Caki2 (cell line): ENCODE data around the gene LEF1. TPM values are rescaled to one million over a fixed set of nuclear protein-coding genes. Genes with fewer than 3 reads are reported as not detected.
"Not testable (repeated sequence)": the region's sequence is repeated elsewhere in the genome, so short reads cannot be mapped to it uniquely, and the experiment has no call there.

ENCODE experiments used
- DNase-seq: peaks from one replicate; pipeline ENCODE4 v3.0.0-alpha.2; 2015; ENCODE audit warnings: low read depth
- in situ Hi-C: cut with HindIII; loops from 2 replicates; pipeline ENCODE4 v1.10.0; 2016; ENCODE audit warnings: low sequenced_read_pairs, low pct_unique_long_range_greater_than_20kb, mixed read lengths
- total RNA-seq: library from RNA; depleted of rRNA; stranded (reverse); fragments of >200 nt; shearing (Covaris generic); gene quantifications from 2 replicates; pipeline ENCODE4 v1.2.3, GENCODE V29; 2014; ENCODE audit warnings: low replicate concordance

LEF1 gene
- total RNA-seq, 1 experiment from 2014 or later, result not detected

DNA sequence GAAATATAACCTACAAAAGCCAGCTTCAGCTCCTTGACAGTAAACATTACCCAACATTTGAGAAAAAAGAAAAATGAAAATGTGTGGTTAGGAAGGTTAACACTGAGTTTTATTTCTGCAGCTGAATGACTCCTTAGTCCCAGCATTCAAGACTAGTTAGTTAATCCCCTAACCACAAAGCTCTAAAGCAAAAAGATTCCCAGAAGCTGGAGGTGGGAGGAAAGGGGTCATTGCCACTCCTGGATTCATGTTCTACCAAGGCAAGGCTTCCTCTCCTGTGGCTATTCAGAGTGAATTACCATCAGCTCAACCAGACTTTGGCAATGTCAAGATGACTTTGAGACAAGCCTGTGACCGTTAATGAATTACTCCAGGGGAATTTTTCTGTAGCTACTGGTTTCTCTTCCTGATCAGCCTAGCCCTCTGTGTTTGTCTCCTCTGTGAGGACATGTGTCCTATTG is 115.5 kb downstream of the LEF1 start:
- no peak for DNase-seq
- in situ Hi-C loops, result no loop called here

DNA sequence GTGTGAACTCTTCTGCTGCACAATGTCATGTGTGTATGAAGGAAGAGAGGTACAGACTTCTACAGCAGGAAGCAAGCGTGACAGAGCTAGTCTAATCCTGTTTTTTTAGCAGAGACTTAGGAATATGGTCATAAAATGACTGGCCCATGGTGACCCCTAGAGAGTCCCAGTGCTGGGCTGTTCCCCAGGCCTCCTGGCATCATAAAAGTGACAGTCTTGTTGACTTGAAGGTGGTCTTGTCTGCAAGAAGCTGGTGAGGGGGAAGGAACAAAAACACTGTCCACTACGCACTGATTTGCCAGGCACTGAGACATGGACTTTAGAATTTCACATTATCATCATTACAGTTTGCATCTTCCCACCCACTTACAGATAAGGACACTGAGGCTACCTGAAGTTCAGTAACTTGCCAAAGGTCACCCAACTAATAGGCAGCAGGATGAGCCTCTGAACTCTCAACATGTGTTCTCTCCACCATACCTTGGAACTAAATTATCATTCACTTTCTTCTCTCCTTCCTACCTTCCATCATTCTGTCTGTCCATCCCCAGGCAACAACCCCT is 116.1 kb downstream of the LEF1 start:
- in situ Hi-C loops, result no loop called here
- no peak for DNase-seq

DNA sequence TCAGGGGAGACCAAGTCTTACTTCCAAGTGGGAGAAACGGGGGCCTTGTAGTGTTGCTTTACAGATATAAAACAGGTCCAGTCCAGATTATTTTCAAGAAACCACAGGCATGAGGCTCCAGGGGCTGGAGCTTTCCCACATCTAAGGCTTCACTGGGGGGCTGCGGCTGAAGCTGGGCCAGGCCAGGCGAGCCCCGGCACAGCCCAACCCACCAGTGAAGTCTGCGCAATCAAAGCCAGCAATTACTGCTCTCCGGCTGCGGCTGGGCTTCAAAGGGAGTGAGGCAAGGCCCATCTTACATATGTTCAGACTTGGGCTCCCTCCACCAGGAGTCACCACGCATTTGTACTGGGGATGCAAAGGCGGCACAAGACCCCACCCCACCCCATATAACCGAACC is 117.4 kb downstream of the LEF1 start:
- in situ Hi-C loops, result no loop called here
- DNase-seq, result no peak

DNA sequence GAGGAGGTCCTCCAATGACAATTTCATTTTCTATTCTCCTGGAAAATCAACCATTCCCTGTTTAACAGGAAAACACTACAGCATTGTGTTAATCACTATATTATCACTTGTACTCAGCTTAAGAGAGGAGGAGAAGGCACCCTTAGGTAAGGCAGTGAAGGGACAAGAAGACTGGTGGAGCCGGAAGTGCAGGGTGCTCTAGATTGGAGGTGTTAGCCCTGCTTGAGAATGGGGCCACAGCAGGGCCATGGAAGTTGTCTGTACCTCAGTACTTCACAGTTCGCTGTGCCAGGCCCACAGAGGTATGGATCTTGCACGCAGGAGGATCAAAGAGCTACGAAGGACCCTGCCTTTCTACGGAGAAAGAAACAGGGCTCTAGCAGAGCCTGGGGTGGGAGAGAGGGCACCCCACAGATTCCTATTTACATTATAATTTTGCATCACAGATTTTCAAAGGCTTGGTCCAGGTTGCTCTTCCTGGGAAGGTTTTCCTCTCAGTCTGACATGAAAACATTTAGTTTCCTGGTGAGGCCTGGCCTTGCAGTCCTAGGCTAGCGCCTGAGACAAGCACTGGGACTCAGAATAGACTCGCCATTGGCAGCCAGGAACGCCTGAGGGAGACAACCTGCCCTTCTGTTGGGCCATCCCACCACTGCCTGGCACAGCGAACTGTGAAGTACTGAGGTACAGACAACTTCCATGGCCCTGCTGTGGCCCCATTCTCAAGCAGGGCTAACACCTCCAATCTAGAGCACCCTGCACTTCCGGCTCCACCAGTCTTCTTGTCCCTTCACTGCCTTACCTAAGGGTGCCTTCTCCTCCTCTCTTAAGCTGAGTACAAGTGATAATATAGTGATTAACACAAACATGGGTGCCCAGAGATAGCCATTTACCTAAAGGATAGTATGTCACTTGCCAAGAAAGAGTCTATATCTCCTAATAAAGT is 118.3 kb downstream of the LEF1 start:
- DNase-seq, in situ Hi-C loops: not testable (repeated sequence)

DNA sequence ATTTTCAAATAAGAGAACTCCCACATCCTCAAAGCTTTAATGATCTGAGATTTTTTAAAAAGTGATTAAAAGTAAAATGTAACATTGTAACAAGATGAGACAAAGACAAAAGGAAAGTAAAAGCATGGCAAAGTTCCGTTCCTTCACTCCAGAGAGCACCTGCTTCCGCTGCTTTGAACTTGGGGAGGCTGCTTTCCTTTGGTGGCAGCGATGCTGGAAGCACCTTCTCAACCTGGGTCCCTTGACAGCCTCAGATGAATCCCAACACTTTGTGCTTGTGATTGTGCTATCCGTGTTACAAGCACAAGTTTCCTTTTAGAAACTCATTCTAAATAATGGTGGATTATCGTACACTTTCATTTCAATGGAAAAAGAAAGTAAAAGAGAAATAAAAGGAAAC is 119.3 kb downstream of the LEF1 start:
- in situ Hi-C loops, result no loop called here

DNA sequence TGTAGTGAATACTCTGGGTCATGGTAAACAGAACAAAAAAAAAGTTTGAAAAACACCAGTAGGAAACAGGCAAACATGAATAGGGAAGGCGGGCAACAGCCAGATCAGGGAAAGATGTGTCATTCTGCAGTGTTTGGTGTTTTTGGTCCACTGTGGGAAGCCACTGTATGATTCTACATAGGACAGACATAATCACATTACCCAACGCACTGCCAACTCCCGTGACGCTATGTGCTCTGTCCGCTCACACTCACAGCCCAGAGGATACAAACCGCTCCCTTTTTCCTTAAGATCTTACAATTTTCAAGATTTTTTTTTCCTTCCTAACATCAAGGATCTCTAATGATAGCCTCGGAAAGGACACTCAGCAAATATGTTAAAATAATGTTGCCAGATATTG is 119.7 kb downstream of the LEF1 start:
- DNase-seq, result no peak
- in situ Hi-C loops, result no loop called here

More for the DNA sequence above, 119.3 kb downstream of the LEF1 start:
- no peak for DNase-seq

DNA sequence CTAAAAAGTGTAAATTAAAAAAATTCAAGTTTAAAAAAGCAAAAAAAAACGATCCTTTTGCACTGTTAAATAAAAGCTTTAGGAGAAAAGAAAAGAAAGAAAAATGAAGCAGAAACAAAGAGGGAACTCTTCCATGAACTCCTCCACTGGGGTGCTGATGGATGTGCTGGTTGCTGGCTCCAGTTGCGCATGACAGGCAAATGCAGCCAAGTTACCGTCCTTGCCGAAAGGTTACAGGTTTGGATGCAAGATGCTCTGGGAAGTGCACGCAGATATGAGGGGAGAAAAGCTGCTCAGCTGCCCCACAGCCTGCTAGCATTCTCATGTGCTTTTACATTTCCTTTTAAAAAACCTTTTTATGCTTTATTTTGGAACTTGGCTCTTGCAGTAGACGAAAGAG is 120.6 kb downstream of the LEF1 start:
- no peak for DNase-seq
- in situ Hi-C loops, result no loop called here

DNA sequence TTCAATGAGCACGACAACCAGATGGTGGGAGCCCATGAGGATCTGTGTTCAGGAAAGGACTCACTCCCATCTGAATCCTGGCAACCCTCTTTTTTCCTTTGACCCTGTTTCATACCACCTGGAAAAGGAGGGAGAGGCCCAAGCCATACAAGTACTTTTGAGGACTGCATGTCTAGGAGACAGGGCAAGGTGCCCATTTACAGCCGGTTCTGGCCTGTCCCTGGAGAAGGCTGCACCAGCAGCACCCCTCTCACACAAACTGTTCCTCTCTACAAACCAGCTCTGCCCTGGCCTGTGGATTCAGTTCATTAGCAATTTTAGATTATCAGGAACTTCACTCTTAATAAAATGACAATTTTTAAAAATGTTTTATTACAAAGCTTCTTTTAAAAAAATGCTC is 121.5 kb downstream of the LEF1 start:
- DNase-seq, result no peak
- in situ Hi-C loops, result no loop called here

DNA sequence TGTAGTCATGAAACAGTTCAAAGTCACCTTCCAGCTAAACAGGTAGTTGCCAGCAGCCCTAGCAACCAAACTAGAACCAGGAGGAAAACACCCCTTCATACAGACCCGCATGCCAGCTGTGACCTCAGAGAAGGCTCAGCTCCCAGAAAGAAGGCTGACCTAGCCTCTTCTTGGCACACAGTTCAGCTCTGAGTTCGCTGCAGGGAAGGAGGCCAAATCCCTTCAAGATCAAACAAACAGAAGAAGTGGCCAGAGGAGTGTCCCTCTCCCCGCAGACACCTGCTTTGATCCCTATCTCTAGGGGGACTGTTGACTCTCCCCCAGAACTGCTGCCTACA is 123.1 kb downstream of the LEF1 start:
- in situ Hi-C loops, result no loop called here
- DNase-seq, result no peak

DNA sequence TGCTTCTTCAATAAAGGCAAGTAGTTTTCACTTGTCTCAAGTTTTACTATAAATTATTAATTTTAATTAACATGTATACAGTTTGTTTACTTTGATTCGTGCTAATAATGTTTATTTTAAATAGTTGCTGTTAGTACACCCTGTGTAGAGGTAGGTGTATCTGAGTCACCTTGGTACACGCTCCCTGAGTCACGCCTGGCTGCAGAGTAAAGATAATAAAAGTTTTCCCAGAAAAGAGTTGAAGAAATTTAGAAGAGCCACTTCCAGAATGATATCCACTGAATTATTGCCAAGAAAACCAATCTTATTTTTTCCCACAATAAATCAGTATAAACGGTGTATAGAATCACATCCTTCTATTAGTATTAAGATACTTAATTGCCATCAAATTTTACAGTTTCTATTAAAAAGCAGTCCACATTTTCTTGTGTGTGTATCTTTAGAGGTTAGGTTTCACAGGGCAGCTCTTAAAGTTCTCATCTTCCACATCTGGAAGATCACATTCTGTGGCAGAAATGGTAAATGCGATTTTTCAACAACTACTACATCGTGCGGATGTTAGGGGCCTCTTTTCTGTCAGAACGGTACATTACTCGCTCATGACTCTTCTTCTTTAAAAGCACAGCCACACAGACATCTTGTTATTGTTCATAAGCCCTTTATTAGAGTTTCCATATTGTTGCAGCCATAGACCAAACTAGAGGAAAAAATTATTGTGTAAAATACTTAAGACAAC is 123.6 kb downstream of the LEF1 start:
- no peak for DNase-seq
- in situ Hi-C loops, result no loop called here

DNA sequence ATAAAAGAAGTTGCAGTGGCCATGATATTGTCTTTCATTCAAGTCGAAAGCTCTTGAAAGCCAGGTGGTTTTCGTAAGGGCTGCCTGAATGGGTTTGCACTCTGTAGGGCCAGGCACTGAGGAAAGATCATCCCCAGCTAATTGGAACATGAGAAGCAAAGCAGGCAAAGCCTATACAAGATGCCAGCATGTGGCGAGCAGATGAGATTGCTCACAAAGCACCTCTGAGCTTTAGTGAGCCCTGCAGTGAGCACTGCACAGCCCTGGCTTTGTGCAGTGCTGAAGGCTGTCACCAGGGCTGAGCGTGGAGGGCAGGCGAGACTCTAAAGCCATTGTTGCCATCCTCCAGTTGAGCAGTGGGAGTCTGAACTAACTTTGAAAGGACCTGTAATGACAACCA is 125.2 kb downstream of the LEF1 start:
- no peak for DNase-seq
- in situ Hi-C loops, result no loop called here

DNA sequence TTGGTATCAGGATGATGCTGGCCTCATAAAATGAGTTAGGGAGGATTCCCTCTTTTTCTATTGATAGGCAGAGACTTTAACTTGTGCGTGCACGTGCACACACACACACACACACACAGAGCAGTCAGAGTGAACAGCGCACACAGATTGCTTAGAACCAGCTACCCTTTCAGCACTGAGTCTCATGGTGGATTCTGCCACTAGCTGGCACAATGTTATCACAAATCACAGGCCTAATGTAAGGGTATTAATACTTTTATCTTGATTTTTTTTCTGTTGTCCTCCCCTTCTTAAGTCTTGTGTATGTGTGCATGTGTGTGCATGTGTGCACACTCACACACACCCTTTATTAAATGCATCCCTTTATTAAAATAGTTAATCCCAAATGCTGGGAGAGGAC is 125.8 kb downstream of the LEF1 start:
- DNase-seq, result no peak
- in situ Hi-C loops, result no loop called here

DNA sequence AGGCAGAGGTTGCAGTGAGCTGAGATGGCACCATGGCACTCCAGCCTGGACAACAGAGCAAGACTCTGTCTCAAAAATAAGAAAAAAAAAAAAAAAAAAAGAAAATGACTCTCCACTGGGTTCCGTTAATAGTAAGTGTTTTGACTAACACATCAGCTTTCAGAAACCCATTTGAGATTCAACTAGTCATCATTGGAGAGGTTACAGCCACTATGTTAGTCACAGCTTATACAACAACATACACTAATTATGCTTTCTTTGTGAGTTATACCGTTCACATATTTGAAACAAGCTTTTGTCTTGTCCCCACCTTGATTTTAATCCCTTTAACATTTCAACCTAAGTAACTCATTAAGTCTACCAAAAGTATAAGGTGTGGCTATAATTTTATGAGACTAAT is 130.8 kb downstream of the LEF1 start:
- in situ Hi-C loops, result no loop called here
- DNase-seq, result no peak

DNA sequence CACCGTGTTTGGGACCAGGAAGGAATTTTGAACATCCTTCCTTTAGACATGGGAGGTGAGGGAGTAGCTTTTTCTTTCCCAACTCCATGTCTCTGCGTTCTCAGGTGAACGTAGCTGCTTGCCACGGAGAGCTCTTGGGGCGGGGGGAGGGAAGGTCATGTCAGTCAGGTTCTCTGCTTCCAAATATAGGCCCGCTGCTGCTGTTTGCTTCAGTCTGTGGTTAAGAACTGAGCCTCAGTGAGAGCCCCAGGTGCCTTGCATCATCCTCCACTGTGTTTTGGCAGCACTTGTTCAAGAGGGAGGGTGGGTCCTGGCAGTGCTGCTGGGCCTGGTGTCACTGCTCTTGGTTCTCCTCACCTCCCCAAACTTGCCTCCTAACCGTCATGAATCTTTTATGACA is 132.5 kb downstream of the LEF1 start:
- in situ Hi-C loops, result no loop called here
- DNase-seq, result no peak

DNA sequence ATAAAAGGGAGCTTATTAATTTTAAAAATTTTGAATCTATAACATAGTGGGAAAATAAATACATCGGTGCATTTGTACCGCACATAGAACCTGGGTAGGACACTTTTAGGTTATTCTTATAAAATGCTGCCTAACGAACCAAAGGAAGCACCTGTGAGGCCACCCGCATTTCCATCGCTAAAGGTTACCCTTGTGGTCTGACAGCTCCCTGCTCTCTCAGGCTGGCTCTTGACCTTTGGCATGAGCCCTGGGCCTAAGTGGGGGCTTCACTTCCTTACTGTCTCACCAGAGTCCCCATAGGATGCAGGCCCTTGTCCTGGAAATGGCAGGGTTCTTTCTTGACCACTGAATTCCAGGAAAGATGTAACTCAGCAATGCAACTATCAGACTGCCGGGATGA is 133.0 kb downstream of the LEF1 start:
- DNase-seq, result no peak
- in situ Hi-C loops, result no loop called here

DNA sequence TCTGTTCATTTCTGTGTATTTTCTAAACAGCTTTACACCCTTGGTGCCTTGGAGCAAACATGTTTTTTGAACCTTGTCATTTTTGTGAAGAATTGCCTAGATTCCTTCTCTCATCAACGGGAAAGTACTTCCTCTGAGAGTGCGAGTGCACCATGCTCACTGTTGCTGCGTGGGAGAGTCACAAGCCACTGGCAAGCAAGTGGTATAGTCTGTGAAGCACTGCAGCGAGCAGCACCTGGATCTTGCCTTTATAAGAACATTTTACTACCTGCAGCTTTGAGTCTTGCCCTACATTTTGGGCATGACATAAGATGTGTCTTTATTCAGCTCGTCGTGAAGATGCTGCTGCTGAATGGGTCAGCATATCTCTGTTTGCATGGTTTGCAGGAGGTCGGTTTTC is 134.2 kb downstream of the LEF1 start:
- in situ Hi-C loops, result no loop called here
- no peak for DNase-seq

DNA sequence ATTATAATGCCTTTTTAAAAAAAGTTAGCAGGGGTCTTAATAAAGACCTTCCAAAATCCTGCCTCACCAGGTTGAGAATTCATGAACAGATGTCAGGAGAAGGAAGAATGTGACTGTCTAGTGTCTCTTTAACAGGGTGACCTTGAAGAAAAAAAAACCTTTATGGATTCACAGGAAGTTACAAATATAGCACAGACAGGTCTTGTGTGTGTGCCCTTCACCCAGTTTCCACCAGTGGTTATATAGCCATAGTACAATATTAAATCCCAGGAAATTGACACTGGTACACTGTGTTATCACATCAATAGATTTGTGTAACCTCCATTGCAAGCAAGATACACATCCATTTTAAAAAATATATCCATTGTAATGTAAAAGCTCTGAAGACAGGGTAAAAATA is 135.4 kb downstream of the LEF1 start:
- in situ Hi-C loops, result no loop called here

DNA sequence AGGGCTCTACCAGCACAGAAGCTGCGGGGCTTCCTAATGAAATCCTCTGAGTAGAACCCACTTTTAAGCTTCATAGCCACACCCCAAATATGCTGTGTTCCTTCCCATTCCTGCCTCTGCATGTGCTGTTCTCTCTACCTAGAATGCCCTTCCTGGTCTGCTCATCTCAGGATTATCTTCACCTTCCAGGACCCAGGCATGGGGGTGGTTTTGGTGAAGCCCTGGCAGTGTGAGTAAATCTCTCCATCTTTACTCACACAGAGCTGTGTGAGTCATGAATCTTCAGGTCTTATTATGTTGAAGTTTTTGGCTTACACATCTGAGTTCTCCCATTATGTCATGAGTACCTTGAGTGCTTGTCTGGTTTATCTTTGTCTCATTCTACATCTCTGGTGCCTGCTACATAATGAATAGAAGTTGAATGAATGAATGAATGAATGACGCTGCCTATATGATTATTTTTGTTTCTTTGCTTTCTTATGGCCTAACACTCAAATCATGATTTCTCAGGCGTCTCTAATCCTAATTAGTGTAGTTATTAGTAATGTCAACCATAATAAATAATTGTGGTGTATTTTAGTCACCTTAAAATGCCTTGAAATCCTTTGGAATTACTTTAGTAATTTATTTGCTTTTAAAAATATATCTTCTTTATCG is 137.2 kb downstream of the LEF1 start:
- in situ Hi-C loops, result no loop called here
- DNase-seq, result no peak

More for the DNA sequence above, 135.4 kb downstream of the LEF1 start:
- no peak for DNase-seq

DNA sequence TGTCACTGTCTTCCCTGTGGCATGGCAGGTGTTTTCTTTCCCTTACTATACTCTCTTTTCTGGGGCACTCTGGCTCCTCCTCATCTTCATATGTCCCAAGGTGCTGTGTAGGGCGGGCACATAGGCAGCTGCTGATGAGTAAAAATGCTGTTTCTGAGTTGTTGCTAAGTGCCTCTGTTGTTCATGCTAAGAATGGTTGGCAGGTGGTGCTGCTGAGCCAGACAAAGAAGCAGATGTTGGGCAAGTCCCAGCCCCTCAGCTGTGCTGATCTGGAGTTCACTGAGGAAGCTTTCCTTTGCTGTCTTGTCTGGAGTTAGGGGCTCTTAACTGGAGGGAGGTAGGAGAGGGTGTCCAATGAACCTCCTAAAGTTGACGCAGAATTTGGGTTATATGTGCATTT is 138.4 kb downstream of the LEF1 start:
- DNase-seq, result no peak
- in situ Hi-C loops, result no loop called here
